SH-SY5Y (cell line): ENCODE measurements around the gene RAI1.

Experiments used
- GATA2 ChIP-seq: IDR thresholded peaks from 2 replicates; pipeline ENCODE4 v1.6.1; 2011; ENCODE audit warnings: mild to moderate bottlenecking, low read depth, low read length
- GATA3 ChIP-seq: IDR thresholded peaks from 2 replicates; pipeline ENCODE4 v1.6.1; 2011; ENCODE audit warnings: low read depth, mild to moderate bottlenecking, low read length, moderate library complexity

The RAI1 gene

DNA sequence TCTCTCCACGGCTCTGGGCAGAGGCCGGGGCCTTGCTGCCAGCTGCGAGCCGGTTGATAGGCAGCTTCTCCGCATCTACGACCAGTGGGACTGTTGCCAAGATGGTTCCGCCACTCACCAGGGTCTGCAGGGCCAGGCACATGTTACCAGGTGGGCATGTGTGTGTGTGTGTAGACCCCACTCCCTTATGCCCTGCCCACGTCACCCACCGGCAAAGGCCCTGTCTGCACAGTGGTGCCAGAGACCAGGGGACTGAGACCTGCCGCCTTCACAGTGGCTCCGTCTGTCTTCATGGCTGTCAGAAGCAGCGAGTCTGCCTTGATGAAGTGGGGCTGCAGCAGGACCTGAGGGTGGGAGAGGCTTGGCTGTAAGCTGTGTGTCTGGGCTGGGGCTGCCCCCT is 137.9 kb downstream of the RAI1 start:
- TF ChIP-seq GATA2 (no peak), GATA3 (no peak)

GRCh38 chr17:17819561-17819995 is 138.3 kb downstream of the RAI1 start:
- TF ChIP-seq GATA2, result no peak
- no peak for TF ChIP-seq GATA3

GRCh38 chr17:17820046-17820445 is 138.8 kb downstream of the RAI1 start:
- TF ChIP-seq GATA2 (no peak), GATA3 (no peak)

DNA sequence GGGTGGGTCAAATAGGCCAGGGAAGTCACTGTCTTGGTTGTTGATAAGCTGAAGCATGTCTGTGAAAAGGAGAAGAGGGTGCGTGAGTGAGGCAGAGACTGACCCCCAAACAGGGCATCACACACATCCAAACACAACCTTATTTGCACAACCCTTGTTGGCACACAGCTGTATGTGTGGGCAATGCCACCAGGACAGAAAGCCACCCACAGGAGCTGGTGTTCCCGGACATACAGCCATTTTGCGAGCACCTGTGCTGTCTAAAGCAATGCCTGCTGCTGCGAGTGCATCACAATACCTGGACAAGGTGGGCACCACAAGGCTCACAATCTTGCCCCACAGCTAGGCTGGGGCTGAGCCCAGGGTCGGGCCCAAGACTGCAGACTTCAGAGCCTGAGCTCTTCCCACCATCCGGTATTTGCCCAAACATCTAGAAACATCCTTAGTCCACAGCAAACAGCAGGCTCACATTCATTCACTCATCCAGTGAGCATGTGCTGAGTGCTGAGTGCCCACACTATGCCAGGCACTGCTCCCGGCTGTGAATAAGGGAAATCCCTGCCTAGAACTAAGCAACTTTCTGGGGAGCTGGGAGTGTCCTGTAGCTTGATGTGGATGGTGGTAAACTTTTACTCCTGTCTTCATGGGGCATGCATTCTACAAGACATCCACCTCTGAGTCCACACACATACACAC is 139.4 kb downstream of the RAI1 start:
- TF ChIP-seq GATA3, result no peak
- no peak for TF ChIP-seq GATA2

GRCh38 chr17:17822189-17822588 is 140.9 kb downstream of the RAI1 start:
- no peak for TF ChIP-seq GATA2
- no peak for TF ChIP-seq GATA3

- TF ChIP-seq GATA2 (no peak), GATA3 (no peak)
These were observed 141.4 kb downstream of the RAI1 start for GRCh38 chr17:17822616-17823015.

DNA sequence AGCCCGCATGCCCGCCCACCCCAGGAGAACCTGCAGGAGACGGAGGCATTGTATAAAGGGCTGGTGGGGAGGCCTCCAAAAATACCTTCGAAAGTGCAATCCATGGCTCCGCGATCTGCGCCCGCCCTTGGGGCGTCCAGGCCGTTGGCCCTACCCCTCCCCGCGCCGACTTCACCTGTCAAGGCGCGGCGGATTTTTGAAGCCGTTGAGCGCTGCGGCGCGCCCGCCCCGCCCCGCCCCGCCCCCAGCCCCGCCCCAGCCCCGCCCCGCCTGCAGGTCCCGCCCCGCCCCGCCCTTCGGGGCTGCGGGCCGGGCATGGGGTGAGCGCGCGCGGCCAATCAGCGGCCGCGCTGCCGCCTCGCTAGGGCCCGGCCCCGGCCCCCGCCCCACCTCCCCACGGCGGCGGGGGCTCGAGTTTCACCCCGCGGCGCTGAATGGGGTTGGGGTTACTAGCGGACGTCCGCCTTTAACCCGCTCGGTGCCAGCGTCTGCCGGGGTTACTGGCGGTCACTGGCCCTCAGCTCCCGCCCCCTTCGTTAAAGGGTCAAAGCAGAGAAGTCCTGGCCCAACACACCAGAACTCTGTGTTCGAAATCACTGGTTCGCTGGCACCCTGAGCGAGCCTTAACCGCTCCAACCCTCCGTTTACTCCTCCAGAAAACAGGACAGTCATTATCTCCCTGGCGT is 142.3 kb downstream of the RAI1 start:
- 0 out of 2 replicates have a peak, but pooled peaks have one; percentile 31 for TF ChIP-seq GATA2
- no peak for TF ChIP-seq GATA3

- TF ChIP-seq GATA3 (no peak), GATA2 (no peak)
These were observed 143.0 kb downstream of the RAI1 start for GRCh38 chr17:17824119-17824782.

- TF ChIP-seq GATA3 (no peak), GATA2 (no peak)
These were observed 143.7 kb downstream of the RAI1 start for GRCh38 chr17:17824783-17825614.

DNA sequence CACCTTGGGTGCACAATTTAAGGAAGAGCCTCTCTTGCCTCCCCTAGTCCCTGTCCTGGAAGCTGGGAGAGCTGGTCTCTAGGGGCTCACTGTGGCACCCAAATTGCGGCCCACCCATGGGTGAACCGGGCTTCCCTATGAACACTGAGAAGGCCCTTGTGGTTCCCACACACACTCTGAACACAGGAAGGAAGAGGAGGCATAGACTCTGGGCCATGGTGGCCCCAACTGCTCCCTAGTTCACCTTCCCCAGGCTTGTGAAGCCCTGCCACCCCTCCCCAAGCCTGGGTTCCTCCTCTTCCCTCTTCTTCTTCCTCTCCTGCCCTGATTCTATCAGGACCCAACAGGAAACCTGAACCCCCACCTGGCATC is 145.1 kb downstream of the RAI1 start:
- TF ChIP-seq GATA2, result no peak
- TF ChIP-seq GATA3, result no peak

GRCh38 chr17:17826942-17827785 is 145.9 kb downstream of the RAI1 start:
- TF ChIP-seq GATA2, result no peak
- no peak for TF ChIP-seq GATA3

DNA sequence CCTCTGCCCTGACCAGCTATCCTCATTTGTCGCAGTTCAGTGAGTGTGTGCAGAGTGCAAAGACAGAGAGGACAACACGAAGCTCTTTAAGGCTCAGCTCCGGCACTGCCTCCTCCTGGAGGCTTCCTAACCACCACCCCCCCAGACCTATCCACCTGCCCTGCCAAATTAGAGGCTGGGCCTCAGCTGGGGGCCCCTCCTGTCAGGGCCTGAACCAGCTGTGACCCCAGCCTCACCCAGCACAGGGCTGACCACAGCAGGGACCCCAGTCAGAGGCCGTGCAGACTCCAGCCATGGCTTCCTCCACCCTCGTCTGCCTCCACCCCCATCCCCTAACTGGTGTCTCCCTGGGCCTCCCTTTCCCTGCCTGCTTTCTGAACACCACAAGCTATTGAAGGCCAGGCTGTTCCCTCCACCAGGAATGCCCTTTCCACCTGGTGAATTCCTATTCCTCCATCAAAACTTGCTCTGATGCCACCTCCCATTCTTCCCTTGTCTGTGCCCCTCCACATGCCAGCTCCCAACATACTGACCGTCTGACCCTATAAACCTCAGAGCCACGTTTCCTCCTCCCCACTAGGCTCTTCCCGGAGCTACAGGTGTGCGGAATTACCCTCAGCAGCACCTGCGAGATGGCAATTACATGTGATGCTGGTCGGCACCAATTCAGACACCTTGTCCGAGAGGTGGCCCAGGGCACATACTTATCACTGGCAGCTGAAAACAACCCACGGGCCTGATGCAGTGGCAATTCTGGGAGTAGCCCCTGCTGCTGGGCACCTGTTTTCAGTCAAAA is 146.8 kb downstream of the RAI1 start:
- TF ChIP-seq GATA3 (no peak), GATA2 (no peak)

DNA sequence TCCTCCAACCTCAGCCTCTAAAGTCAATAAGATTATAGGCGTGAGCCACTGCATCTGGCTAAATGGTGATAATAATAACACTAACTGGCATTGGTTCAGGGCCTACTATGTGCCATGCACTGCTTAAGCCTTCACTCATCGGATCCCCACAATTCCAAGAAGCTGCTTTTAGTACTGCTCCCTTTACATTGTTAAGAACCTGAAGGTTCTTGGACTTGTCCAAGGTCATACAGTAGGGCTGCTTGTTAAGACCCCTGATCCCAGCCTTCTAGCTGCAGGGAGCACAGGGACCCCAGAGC is 149.0 kb downstream of the RAI1 start:
- TF ChIP-seq GATA2, result no peak
- no peak for TF ChIP-seq GATA3
